Measurements from ENCODE around the gene HDAC4. TPM values are rescaled to one million over a fixed set of nuclear protein-coding genes. Genes with fewer than 3 reads are reported as not detected.

Gene HDAC4
- total and polyA plus RNA-seq, 3 experiments from 2014 or later = 8.3 to 28.8 (median 24.0) TPM

DNA sequence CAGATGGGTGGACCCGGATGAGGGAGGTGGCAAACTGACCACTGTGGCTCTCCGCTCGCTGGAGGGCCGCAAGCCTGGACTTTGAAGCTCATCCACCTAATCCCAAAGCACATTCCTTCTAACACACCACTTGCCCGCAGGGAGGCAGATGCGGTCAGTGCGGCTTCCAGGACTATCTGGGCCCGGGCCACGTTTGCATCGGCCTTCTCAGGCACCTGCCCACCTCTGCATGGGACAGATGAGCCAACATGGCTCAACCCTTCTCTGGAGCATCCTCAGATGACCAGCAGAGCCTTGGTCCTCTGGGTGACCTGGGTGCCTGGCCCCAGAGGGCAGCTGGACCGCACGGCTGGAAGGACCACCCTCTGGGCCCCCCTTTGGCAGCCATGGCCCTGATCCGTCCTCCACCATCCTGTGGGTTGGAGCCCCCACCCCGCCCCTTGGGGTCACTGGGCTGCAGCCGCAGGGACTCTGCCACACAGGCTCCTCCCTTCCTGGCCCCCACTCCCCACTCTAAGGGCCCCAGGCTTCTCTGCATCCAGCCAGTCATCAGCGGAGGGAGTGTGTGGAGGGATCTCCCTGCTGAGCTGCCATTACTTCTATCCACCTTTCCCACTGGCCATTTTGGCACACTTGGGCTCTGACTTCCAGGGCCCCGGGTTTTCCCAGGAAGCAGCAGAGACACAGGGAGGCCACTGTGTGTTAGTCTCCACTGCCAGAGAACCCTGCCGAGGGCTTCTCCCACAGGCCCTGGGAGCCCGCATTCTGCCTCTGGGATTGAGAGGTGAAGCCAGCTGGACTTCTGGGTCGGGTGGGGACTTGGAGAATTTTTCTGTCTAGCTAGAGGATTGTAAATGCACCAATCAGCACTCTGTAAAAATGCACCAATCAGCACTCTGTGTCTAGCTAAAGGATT is 12.3 kb downstream of the HDAC4 start:
- no peaks in the 10 kb centered on the region for H3K4me1 ChIP-seq (ENCODE audit: insufficient read depth, low read length)
- DNase-seq = peak in 1 of 5 donors; percentile 19
- ChIA-PET POLR2A (no interaction called here), CTCF (interaction anchor here (1.0 to 1.6 kb wide), 2 partner anchors 10 to 19 kb away, joined by 3 to 4 read pairs; no protein-coding TSS in a partner anchor)
- no peak overlapping the region for H3K4me3 ChIP-seq (ENCODE audit: low read length)
- H3K27ac ChIP-seq (ENCODE audit: low read depth, low read length) = no peak overlapping the region
- H3K9me3 ChIP-seq (ENCODE audit: low read length) = no peaks in the 10 kb centered on the region
- H3K4me1 Mint-ChIP-seq = peaks cover under 1 to 6% (median 5%) of the 10 kb centered on the region in 3 donors
- no peaks in the 10 kb centered on the region for H3K36me3 ChIP-seq (ENCODE audit: insufficient read depth, low read length)
- H3K4me3 Mint-ChIP-seq = no peak overlapping the region
- H3K36me3 Mint-ChIP-seq = peaks cover 0 to 22% (median 6%) of the 10 kb centered on the region in 3 donors
- no peaks in the 10 kb centered on the region for H3K9me3 Mint-ChIP-seq
- H3K27me3 Mint-ChIP-seq = no peaks in the 10 kb centered on the region
- no peaks in the 10 kb centered on the region for H3K27me3 ChIP-seq (ENCODE audit: insufficient read depth, low read length, poor library complexity, severe bottlenecking)
- no peak overlapping the region for H3K27ac Mint-ChIP-seq

DNA sequence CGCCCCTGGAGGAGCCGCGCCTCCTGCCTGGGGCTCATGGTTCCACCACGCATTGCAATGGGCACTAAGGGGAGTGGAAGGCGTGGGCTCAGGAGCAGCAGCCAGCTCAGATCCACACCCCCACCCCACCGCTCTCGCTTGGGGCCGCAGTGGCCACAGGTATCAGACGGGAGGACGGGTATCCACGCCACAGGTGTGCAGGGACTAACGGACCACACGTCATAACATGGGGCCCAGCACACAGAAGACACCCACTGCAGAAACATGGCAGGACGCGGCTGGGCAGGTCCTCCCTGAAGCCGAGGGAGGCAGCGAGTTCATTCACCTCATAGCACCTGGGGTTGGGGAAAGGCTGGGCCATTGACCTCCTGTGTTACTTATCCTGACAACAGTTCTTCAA is 13.0 kb downstream of the HDAC4 start:
- Histone ChIP-seq H3K27ac (ENCODE audit: low read depth, low read length) (no peak overlapping the region), H3K27me3 (ENCODE audit: insufficient read depth, low read length, poor library complexity, severe bottlenecking) (no peaks in the 10 kb centered on the region), H3K9me3 (ENCODE audit: low read length) (no peaks in the 10 kb centered on the region), H3K36me3 (ENCODE audit: insufficient read depth, low read length) (no peaks in the 10 kb centered on the region), H3K4me3 (ENCODE audit: low read length) (no peak overlapping the region), H3K4me1 (ENCODE audit: insufficient read depth, low read length) (no peaks in the 10 kb centered on the region)
- CTCF ChIA-PET = interaction anchor here (1.0 to 1.6 kb wide), 2 partner anchors 11 to 19 kb away, joined by 3 to 4 read pairs; no protein-coding TSS in a partner anchor
- Mint-ChIP-seq H3K9me3 (no peaks in the 10 kb centered on the region), H3K4me1 (peaks cover 0 to 3% (median 0%) of the 10 kb centered on the region in 3 donors), H3K36me3 (peaks cover 0 to 22% (median 6%) of the 10 kb centered on the region in 3 donors), H3K4me3 (no peak overlapping the region), H3K27me3 (no peaks in the 10 kb centered on the region), H3K27ac (no peak overlapping the region)
- POLR2A ChIA-PET = no interaction called here
- DNase-seq = no peak

DNA sequence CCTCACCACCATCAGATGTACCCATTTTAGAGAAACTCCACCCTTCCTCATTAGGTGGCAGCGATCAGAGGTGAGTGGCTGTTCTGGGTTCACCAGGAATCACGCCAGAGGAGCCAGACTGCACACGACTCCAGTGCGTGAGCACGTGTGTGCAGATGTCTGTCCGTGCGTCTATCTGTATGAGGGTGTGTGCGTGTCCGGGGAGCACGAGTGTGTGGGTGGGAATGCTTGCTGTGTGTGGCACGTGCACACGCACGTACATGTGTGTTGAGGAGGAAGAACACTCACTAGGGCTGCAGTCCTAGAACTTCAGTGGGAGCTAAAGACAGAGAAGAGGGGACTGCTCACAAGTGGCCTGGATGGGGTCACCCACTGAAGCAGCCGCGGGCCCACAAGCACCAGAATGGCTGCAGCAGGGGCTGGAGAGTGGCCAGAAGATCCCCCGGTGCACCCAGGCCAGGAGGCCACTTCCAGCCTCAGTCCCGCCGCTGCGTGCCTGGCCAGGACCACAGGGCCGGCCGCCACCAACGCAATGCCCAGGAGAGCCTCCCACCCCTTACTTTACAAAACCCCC is 13.9 kb downstream of the HDAC4 start:
- Mint-ChIP-seq H3K27me3 (no peaks in the 10 kb centered on the region), H3K27ac (peak overlapping the region in 1 of 8 donors; percentile 40), H3K36me3 (peaks cover 0 to 22% (median 6%) of the 10 kb centered on the region in 3 donors), H3K4me3 (no peak overlapping the region), H3K4me1 (peaks cover 4 to 5% (median 4%) of the 10 kb centered on the region in 3 donors), H3K9me3 (no peaks in the 10 kb centered on the region)
- CTCF ChIA-PET = interaction anchor here (1.0 kb wide), 1 partner anchor 12 kb away, joined by 3 read pairs; no protein-coding TSS in a partner anchor
- Histone ChIP-seq H3K4me1 (ENCODE audit: insufficient read depth, low read length) (peaks cover 1% of the 10 kb centered on the region), H3K4me3 (ENCODE audit: low read length) (no peak overlapping the region), H3K27me3 (ENCODE audit: insufficient read depth, low read length, poor library complexity, severe bottlenecking) (no peaks in the 10 kb centered on the region), H3K36me3 (ENCODE audit: insufficient read depth, low read length) (no peaks in the 10 kb centered on the region), H3K27ac (ENCODE audit: low read depth, low read length) (no peak overlapping the region), H3K9me3 (ENCODE audit: low read length) (no peaks in the 10 kb centered on the region)
- POLR2A ChIA-PET = no interaction called here
- peak in 1 of 5 donors; percentile 22 for DNase-seq

DNA sequence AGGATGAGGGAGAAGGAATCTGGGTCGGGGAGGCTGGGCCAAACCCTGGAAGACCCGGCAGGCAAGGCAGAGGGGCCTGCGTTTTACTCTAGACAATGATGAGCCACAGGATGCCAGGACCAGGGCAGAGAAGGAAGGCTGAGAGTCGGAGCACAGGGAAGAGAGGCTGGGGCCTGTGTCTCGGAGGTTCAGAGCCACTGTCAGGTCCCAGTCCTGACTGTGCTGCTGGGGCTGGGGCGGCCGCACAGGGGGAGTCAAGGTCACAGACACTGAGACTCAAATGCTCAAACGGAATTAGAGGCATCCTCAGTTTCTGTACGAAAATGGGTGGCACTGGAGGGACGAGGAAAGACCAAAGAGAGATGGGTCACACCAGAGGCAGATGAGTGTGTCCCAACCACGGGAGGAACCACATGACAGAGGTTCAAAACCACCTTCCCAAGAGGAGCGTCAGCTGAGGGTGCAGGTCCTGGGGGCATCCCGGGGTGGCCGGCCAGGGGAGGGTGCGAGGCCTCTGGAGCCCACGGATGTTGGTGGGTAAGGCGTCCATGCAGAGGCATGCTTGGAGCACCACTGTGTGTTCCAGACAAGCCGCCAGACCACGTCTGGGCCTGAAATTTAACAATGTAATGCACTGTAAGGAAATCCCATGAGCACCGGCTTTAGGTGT is 14.7 kb downstream of the HDAC4 start:
- H3K27ac ChIP-seq (ENCODE audit: low read depth, low read length) = no peak overlapping the region
- H3K27me3 Mint-ChIP-seq = no peaks in the 10 kb centered on the region
- no peaks in the 10 kb centered on the region for H3K27me3 ChIP-seq (ENCODE audit: insufficient read depth, low read length, poor library complexity, severe bottlenecking)
- POLR2A ChIA-PET = no interaction called here
- peaks cover 12 to 13% (median 12%) of the 10 kb centered on the region in 3 donors for H3K4me1 Mint-ChIP-seq
- H3K4me3 Mint-ChIP-seq = no peak overlapping the region
- H3K4me3 ChIP-seq (ENCODE audit: low read length) = no peak overlapping the region
- no peaks in the 10 kb centered on the region for H3K9me3 ChIP-seq (ENCODE audit: low read length)
- H3K36me3 Mint-ChIP-seq = peaks cover 0 to 22% (median 6%) of the 10 kb centered on the region in 3 donors
- H3K4me1 ChIP-seq (ENCODE audit: insufficient read depth, low read length) = peaks cover 9% of the 10 kb centered on the region
- peak in 1 of 5 donors; percentile 37 for DNase-seq
- H3K9me3 Mint-ChIP-seq = no peaks in the 10 kb centered on the region
- CTCF ChIA-PET = no interaction called here
- H3K36me3 ChIP-seq (ENCODE audit: insufficient read depth, low read length) = no peaks in the 10 kb centered on the region
- H3K27ac Mint-ChIP-seq = peak overlapping the region in 4 of 8 donors; percentile 42 to 67 (median 46)

DNA sequence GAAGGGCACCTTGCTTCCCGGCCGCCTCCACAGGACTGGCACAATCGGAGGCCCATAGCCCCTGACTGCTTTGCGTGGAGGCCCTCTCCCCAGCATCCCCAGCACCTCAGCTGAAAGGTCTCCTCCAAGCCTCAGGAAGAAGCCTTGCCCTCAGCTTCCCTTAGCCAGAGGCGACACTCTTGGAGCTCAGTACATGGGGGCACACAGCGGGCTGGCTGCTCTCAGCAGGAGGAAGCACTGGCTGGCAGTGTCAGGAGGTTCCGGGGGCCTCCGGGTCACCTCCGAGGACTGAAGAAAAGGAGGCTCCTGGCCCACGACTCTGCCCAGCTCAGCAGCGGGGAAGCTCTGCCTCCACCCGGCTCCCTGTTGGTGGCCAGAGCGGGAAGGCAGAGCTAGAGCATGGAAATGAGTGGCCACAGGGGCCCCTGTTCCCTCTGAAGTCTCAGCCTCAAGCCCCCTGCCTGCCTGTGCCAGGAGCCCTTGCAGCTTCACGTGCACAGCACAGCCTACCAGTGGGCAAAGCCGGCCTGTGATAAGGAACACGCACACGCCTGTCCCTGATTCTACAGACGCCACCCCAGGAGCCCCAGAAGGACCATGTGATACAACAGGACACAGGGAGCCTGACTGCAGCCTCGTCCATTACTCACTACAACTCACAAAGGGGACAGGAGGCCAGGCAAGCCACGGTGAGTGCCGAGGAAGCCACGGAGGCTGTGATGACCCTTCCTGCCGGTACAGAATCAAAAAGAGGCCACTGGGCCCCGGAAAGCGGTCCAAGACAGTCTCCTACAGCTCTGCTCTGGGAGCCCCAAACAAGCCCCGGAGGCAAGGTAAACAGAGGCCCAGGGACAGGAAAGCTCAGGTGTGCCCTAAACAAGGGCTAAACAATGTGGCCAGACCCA is 15.5 kb downstream of the HDAC4 start:
- peaks cover 14% of the 10 kb centered on the region for H3K4me1 ChIP-seq (ENCODE audit: insufficient read depth, low read length)
- ChIA-PET POLR2A (no interaction called here), CTCF (no interaction called here)
- H3K27ac ChIP-seq (ENCODE audit: low read depth, low read length) = no peak overlapping the region
- no peaks in the 10 kb centered on the region for H3K9me3 Mint-ChIP-seq
- DNase-seq = peak in 1 of 5 donors; percentile 38
- H3K36me3 ChIP-seq (ENCODE audit: insufficient read depth, low read length) = no peaks in the 10 kb centered on the region
- no peaks in the 10 kb centered on the region for H3K9me3 ChIP-seq (ENCODE audit: low read length)
- peaks cover 18 to 21% (median 20%) of the 10 kb centered on the region in 3 donors for H3K4me1 Mint-ChIP-seq
- no peak overlapping the region for H3K4me3 ChIP-seq (ENCODE audit: low read length)
- H3K27ac Mint-ChIP-seq = peak overlapping the region in 1 of 8 donors; percentile 43
- no peak overlapping the region for H3K4me3 Mint-ChIP-seq
- H3K36me3 Mint-ChIP-seq = peaks cover 0 to 22% (median 6%) of the 10 kb centered on the region in 3 donors
- no peaks in the 10 kb centered on the region for H3K27me3 ChIP-seq (ENCODE audit: insufficient read depth, low read length, poor library complexity, severe bottlenecking)
- H3K27me3 Mint-ChIP-seq = no peaks in the 10 kb centered on the region

DNA sequence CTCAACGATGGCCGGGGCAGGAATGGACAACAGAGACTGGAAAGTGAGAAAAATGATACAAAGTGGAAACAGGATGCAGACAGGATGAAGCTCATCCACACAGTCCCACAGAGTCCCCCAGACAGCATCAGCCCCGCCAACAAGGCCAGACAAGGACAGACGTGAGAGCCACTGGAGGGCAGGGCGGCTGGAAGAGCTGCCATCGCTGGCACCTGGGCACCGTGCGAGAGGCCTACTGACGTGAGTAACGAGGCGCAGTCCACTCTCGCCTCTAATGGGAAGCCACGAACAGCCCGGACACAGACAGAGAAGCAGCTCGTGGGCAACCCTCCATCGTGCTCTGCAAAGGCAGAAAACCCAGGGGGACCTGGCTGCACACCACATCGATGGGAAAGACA is 17.1 kb downstream of the HDAC4 start:
- CTCF ChIA-PET = interaction anchor here (1.0 kb wide), 1 partner anchor 11 kb away, joined by 3 read pairs; no protein-coding TSS in a partner anchor

DNA sequence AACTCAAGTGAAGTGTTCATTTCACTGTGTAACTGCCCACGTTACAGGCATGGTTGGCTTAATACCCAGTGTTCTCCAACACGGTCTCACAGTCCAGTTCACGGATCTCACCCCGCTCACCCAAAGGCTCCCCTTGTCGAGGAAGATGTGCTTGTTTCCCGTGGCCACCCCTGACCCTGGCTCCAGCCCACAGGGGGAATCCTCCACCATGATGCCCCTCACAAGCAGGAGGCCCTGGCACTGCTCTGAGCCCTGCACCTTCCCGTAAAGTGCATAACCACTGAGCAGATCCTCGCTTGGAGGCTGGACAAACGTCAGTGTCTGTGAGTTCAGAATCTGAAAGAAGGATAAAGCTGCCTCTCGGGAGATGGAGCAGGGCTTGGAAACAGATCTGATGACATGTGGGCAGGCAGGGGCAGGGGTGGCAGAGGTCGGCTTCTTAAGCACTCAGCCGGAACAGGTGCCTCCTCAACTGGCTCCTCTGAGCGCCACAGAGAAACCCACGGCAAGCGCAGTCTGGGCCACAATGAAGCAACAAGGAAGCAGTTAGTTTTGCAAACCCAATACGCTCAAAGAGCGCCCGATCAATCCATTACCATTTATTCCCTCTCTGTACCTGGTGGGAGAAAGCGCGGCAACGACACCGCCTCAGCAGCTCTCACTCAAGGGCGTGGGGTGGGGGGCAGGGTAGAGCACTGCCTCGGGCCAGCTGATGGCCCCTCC is 17.6 kb downstream of the HDAC4 start:
- H3K27me3 Mint-ChIP-seq = no peaks in the 10 kb centered on the region
- H3K4me3 Mint-ChIP-seq = peak overlapping the region in 1 of 7 donors; percentile 43
- POLR2A ChIA-PET = no interaction called here
- peaks cover 0 to 13% (median 4%) of the 10 kb centered on the region in 3 donors for H3K36me3 Mint-ChIP-seq
- no peaks in the 10 kb centered on the region for H3K9me3 Mint-ChIP-seq
- H3K27ac ChIP-seq (ENCODE audit: low read depth, low read length) = no peak overlapping the region
- peaks cover 22 to 28% (median 24%) of the 10 kb centered on the region in 3 donors for H3K4me1 Mint-ChIP-seq
- H3K36me3 ChIP-seq (ENCODE audit: insufficient read depth, low read length) = no peaks in the 10 kb centered on the region
- no peaks in the 10 kb centered on the region for H3K27me3 ChIP-seq (ENCODE audit: insufficient read depth, low read length, poor library complexity, severe bottlenecking)
- H3K9me3 ChIP-seq (ENCODE audit: low read length) = no peaks in the 10 kb centered on the region
- H3K4me1 ChIP-seq (ENCODE audit: insufficient read depth, low read length) = peaks cover 16% of the 10 kb centered on the region
- DNase-seq = peak in 1 of 5 donors; percentile 16
- H3K4me3 ChIP-seq (ENCODE audit: low read length) = no peak overlapping the region
- H3K27ac Mint-ChIP-seq = peak overlapping the region in 6 of 8 donors; percentile 22 to 75 (median 43)
- CTCF ChIA-PET = no interaction called here

More for the DNA sequence above, 17.1 kb downstream of the HDAC4 start:
- Mint-ChIP-seq H3K27me3 (no peaks in the 10 kb centered on the region), H3K36me3 (peaks cover 0 to 13% (median 4%) of the 10 kb centered on the region in 3 donors), H3K4me3 (no peak overlapping the region), H3K9me3 (no peaks in the 10 kb centered on the region), H3K4me1 (peaks cover 22 to 28% (median 24%) of the 10 kb centered on the region in 3 donors), H3K27ac (peak overlapping the region in 3 of 8 donors; percentile 37 to 66 (median 38))
- peaks cover 16% of the 10 kb centered on the region for H3K4me1 ChIP-seq (ENCODE audit: insufficient read depth, low read length)
- peak in 1 of 5 donors; percentile 36 for DNase-seq
- no peaks in the 10 kb centered on the region for H3K9me3 ChIP-seq (ENCODE audit: low read length)
- POLR2A ChIA-PET = no interaction called here
- no peak overlapping the region for H3K27ac ChIP-seq (ENCODE audit: low read depth, low read length)
- H3K36me3 ChIP-seq (ENCODE audit: insufficient read depth, low read length) = no peaks in the 10 kb centered on the region
- no peak overlapping the region for H3K4me3 ChIP-seq (ENCODE audit: low read length)
- no peaks in the 10 kb centered on the region for H3K27me3 ChIP-seq (ENCODE audit: insufficient read depth, low read length, poor library complexity, severe bottlenecking)
